GM15510 (cell line): Measurements from ENCODE around the gene MKRN1.

ENCODE experiments used
- POLR2A ChIP-seq: IDR thresholded peaks from 3 replicates; pipeline ENCODE4 v1.6.1; 2011; ENCODE audit warnings: borderline replicate concordance; ENCODE audit not compliant: insufficient read length; ENCODE audit errors: extremely low read depth

MKRN1 gene

DNA sequence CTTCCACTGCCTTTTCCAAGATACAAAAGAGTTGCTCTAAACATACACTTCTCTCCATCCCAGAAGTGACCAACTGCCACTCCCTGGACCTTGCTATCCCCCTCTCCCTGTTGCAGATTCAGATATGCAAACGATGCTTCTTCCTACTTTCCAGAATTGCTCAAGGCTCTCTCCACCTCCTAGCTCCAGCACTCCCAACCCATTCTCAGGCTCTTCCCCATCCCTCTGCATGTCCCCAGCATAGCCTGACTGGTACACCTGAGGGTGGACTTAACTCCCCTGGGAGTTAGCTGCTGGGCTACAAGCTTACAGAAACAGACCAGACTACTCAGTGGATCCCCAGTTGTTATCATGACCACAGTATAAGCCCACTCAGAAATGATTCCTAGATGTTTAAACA lies 27.6 kb downstream of the MKRN1 start:
- no peak for TF ChIP-seq POLR2A

DNA sequence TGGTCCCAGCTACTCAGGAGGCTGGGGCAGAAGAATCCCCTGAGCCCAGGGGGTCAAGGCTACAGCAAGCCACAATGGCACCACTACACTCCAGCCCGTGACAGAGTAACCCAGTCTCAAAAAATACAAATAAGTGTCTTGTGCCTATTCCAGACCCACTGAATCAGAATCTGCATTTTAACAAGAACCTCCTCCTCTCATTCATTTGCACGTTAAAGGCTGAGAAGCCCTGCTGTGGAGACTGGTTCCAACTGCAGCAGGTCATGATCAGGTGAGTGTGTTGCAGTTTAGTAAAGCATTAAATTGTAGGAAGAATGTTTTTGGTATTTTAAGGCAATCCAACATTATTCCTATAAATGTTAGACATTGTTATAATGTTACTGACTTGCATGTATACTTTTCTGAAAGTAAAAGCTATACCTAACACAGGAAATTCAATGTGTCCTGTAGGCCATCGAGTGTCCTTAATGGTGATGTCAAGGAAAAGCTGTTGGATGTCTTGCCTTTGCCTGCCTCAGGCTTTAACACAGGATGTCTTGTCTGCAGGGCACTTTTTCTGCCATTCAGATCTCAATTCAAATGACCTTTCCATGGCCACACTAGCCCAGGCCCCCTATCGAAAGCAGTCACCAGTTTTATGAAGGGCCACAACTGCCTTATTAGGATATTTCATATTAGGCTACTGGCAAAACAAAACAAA lies 30.4 kb downstream of the MKRN1 start:
- no peak for TF ChIP-seq POLR2A

DNA sequence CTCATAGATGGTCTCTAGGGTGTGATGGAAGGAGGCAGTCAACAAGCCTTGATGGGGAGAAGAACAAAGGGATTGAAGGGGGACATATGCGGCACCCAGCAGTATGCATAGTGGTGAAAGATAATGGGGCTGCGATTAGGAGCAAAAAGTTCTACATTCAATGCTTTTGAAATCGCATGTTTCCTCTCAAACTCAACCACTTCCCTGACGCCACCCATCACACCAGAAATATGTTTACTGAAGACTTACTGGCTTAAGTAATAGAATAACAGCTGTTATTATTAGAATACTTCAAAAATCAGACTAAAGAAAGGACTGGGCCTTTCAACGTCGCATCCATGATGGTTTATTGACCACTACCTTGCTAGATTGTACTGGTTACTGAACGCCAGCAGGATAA lies 31.5 kb downstream of the MKRN1 start:
- TF ChIP-seq POLR2A: no peak

DNA sequence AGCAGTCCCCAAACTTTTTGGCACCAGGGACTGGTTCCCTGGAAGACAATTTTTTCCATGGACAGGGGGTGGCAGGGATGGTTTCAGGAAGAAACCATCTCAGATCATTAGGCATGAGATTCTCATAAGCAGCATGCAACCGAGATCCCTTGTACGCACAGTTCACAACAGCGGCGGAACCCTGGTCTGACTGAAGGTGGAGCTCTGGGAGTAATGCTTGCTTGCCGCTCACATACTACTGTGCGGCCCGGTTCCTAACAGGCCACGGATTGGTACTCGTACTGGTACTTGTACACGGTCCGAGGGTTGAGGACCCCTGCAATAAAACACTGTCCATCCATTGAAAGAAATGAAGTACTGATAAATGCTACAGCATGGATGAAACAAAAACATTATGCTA lies 32.8 kb downstream of the MKRN1 start:
- TF ChIP-seq POLR2A: no peak

DNA sequence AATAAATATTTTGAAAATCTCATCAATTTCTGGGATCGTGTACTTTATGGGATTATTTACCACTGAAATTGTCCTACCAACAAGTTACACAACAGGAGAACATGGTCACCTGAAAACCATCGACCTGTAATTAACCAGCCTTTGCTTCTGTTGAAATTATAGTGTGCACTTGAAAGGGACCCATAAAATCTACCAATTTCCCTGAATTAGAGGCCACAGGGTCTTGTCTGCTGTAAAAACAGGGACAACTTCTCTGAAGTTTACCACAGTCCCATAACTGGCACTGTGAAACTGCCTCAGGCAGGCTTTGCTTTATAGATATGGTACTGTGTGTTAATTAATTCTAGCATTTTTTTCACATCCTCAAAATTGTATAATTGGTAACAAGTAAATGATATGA lies 37.8 kb downstream of the MKRN1 start:
- no peak for TF ChIP-seq POLR2A

DNA sequence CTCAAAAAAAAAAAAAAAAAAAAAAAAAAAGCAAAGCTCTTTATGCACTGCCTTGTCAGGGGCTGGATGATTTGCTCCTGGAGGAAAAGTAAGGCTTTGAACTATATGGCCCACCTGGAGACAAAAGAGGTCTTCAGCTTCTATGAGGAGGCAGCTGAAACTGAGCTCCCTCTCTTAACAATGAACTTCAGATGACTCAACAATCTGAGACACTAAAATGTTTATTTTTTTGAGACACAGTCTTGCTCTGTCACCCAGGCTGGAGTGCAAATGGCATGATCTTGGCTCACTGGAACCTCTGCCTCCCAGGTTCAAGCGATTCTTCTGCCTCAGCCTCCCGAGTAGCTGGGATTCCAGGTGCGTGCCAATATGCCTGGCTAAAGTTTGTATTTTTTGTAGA lies 38.7 kb downstream of the MKRN1 start:
- TF ChIP-seq POLR2A: no peak

DNA sequence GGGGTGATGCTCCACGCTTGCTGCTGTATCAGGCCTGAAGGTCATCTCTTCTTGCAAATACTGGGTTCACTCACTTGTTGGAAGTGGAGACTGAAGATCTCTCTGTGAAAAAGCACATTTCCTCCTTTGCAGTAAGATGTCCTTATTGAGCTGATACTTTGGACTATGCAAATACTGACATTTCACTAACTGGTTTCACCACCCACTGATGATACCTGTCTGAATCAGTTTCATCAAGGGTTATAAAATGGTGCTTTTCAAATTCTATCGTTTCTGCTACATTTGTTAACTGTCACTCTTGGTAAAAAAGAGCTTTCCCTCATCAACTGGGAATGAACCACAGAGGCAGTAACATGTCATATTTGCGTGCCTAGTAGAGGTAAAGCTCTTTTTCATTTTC lies 39.9 kb downstream of the MKRN1 start:
- TF ChIP-seq POLR2A: no peak

DNA sequence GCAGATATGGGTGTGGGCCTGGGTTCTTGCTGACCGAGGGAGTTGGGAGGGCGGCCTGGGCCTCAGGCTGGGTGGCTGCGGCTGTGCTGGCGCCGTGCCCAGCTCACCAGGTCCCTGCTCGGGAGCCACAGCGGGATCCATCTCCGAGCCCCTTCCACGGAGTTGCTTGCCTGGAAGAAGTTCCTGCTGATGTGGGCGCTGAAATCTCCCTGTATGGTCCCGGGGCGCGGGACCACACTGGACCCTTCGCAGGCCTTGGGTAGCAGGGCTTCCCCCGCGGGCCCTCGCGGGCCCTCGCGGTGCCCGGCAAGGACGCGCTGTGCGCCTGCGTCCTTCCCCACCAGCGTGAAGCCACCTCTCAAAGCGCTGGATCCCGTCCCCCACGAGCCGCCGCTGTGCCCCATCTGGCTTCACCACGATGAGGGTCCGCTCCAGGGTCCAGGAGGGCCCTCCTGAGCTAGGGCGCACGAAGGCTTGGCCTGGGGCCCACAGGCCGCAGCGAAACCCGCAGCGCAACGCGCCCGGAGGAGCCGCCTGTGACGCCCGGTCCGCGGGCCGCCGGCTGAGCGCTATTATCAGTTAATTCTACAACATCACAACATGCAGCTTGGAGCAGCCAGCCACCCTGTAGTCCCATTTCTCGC lies 43.9 kb downstream of the MKRN1 start:
- TF ChIP-seq POLR2A: no peak

DNA sequence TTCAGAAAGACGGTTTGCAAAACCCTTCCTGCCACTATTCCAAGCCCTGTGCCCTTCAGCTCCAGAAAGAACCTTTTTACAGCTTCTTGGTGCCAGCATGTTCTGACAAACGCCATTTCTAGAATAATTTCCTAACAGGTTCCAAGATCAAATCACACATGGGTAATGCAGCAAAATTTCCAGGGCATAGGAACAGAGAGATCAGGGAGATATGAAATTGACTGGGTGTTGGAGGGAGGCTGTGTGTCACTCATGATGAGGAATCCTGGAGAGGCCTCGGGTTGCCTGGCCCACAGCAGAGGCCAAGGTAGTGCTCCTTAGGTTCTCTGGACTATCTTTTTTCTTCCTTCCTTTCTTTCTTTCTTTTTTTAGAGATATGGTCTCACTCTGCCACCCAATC lies 45.9 kb downstream of the MKRN1 start:
- no peak for TF ChIP-seq POLR2A

DNA sequence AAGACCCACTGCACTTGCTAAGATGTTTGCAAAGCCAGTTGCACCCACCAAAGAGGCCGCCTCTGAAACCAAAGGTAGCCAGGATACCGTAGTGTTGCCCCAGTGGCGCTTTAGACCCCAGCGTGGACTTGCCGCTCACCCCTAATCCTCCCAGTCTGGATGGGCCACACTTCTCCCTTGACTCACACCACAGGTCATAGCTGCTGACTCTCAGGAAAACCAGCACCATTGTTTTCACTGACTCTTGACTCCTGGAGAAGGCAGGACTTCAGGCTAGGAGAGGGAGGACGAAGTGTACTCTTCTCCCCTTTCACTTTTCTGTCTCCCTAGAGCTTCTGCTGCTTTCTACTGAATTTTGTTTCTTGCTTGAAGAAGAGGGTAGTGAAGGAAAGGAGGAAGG lies 53.2 kb downstream of the MKRN1 start:
- TF ChIP-seq POLR2A: no peak

DNA sequence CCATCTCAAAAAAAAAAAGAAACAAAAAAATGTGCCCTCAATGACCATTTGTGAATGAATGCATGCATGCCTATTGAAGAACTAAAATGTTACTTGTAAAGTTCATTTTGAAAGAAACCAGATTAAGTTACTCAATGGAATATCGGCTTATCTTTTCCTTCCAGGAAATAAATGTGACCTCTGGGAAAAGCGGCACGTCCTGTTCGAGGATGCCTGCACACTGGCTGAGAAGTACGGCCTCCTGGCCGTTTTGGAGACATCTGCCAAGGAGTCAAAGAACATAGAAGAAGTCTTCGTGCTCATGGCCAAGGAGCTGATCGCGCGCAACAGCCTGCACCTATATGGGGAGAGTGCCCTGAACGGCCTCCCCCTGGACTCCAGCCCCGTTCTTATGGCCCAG lies 53.6 kb downstream of the MKRN1 start:
- no peak for TF ChIP-seq POLR2A

DNA sequence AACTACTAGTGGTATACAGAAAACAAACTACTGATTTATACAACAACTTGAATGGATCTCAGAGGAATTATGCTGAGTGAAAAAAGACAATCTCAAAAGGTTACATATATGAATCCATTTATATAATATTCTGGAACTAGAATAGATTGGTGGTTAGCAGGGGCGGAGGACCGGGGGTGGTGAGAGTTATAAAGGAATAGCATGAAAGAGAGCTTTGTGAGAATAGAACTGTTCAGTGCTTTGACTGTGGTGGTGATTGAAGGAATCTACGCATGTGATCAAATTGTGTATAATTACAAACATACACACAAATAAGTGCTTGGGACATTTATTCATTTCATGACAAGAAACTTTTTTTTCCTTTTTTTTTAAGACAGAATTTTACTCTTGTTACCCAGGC lies 55.8 kb downstream of the MKRN1 start:
- no peak for TF ChIP-seq POLR2A

DNA sequence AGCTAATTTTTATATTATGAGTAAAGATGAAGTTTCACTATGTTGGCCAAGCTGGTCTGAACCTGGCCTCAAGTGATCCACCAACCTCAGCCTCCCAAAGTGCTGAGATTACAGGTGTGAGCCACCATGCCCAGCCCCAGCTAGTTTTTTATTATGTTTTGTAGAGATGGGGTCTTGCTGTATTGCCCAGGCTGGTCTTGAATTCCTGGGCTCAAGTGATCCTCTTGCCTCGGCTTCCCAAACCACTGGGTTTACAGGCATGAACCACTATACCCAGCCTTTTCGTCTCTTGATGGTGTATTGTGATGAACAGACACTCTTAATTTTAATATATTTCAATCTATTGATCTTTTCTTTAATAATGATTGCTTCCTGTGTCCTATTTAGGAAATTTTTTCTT lies 57.8 kb downstream of the MKRN1 start:
- no peak for TF ChIP-seq POLR2A

DNA sequence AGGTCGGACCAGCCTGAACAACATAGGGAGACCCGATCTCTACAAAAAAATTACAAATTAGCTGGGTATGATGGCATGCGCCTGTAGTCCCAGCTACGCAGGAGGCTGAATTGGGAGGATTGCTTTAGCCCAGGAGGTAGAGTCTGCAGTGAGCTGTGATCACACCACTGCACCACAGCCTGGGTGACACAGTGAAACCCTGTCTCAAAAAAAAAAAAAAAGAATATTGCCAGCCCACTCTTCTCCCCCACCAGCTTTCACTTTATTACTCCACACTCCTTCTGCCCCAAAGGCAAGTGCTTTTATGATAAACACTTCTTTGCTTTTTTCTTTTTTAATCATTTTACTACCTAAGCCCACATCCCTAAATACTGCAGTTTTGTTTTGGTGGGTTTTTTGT lies 60.7 kb downstream of the MKRN1 start:
- TF ChIP-seq POLR2A: no peak

DNA sequence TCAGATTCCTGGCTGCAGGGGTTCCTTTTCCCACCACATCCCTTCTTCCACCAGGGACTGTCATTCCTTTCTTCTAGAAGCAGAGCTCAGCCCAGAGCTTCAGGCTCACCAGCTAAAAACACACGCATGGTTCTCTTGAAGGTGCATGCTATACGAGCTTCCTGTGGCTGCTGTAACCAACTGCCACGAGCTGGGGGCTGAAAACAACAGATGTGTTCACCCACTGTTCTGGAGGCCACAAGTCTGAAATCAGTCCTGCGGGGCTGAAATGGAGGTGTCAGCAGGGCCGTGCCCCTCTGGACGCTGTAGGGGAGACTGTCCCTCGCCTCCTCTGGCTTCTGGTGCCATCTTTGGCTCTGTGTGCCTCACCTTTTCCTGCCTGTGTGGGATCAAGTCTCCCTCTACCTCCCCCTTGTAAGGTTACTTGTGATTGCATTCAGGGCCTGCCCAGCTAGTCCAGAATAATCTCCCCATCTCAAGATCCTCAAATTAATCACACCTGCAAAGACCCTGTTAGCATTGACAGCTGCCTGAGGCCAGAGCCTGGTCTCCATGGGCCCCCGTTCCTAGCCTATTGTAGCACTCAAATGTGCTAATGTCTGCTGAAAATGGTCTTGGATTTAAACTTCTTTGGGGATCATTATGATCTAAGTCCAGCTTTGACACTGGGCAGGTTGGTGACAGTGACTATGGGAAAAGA lies 61.7 kb downstream of the MKRN1 start:
- TF ChIP-seq POLR2A: no peak

DNA sequence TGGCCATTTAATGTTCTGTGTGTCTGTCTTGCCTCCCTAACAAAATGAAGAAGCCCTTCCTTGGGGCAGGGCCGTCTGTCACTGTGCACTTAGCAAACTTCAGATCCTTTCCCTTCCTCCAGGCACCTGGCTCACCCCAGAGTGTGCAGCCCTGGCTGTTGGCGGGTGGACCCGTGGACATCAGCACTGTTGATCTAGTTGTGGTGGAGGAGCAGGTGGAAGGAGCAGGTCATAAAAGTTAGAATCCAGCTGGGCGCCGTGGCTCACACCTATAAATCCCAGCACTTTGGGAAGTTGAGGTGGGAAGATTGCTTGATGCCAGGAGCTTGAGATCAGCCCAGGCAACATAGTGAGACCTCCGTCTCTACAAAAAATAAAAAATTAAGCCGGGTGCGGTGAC lies 62.7 kb downstream of the MKRN1 start:
- no peak for TF ChIP-seq POLR2A
